ES-I3 (cell line): ENCODE results near the gene PARD3.
"Not testable (repeated sequence)": the region's sequence is repeated elsewhere in the genome, so short reads cannot be mapped to it uniquely, and the experiment has no call there.

Experiments
- H3K36me3 ChIP-seq: 2 replicates; pipeline ENCODE4 v1.6.1; 2013; ENCODE audit warnings: mild to moderate bottlenecking, low read length, control low read depth, moderate library complexity; ENCODE audit not compliant: insufficient read depth
- H3K4me1 ChIP-seq: 2 replicates; pipeline ENCODE4 v1.6.1; 2013; ENCODE audit warnings: mild to moderate bottlenecking, control low read depth, low read length; ENCODE audit not compliant: insufficient read depth
- H3K9ac ChIP-seq: 2 replicates; pipeline ENCODE4 v1.6.1; 2013; ENCODE audit warnings: low read depth, mild to moderate bottlenecking, low read length, moderate library complexity
- H3K9me3 ChIP-seq: 2 replicates; pipeline ENCODE4 v1.6.1; 2013; ENCODE audit warnings: mild to moderate bottlenecking, low read length, moderate library complexity; ENCODE audit not compliant: control insufficient read depth, insufficient read depth

The PARD3 gene

GRCh38 chr10:34370126-34370525 lies 445.0 kb downstream of the PARD3 start:
- no peak overlapping the region for H3K9ac ChIP-seq

DNA sequence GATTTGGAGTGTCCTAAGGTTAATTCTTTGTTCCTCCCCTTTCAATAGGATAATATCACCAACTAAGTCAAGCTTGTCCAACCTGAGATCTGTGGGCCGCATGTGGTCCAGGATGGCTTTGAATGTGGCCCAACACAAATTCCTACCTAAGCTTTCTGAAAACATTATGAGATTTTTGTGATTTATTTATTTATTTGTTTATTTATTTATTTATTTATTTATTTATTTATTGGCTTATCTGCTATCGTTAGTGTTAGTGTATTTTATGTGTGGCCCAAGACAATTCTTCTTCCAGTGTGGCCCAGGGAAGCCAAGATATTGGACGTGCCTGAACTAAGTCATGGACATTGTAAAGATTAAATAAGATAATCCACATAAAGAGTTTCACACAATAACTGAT lies 446.0 kb downstream of the PARD3 start:
- Histone ChIP-seq H3K9ac (no peak overlapping the region), H3K9me3 (no peaks in the 10 kb centered on the region), H3K4me1 (peaks cover 17% of the 10 kb centered on the region)

More at GRCh38 chr10:34370126-34370525, 445.0 kb downstream of the PARD3 start:
- H3K9me3 ChIP-seq, result no peaks in the 10 kb centered on the region
- H3K36me3 ChIP-seq, result no peaks in the 10 kb centered on the region
- peaks cover 17% of the 10 kb centered on the region for H3K4me1 ChIP-seq

GRCh38 chr10:34364253-34365037 lies 450.7 kb downstream of the PARD3 start:
- Histone ChIP-seq H3K36me3 (no peaks in the 10 kb centered on the region), H3K9ac (no peak overlapping the region), H3K4me1 (no peaks in the 10 kb centered on the region), H3K9me3 (no peaks in the 10 kb centered on the region)

More for the DNA sequence above, 446.0 kb downstream of the PARD3 start:
- no peaks in the 10 kb centered on the region for H3K36me3 ChIP-seq

GRCh38 chr10:34360984-34361383 lies 454.1 kb downstream of the PARD3 start:
- H3K4me1 ChIP-seq, result no peaks in the 10 kb centered on the region
- H3K9me3 ChIP-seq, result no peaks in the 10 kb centered on the region
- H3K36me3 ChIP-seq, result no peaks in the 10 kb centered on the region
- no peak overlapping the region for H3K9ac ChIP-seq

- H3K4me1 ChIP-seq, result no peaks in the 10 kb centered on the region
- no peak overlapping the region for H3K9ac ChIP-seq
- no peaks in the 10 kb centered on the region for H3K36me3 ChIP-seq
- no peaks in the 10 kb centered on the region for H3K9me3 ChIP-seq
Measured at GRCh38 chr10:34359435-34359813, 455.7 kb downstream of the PARD3 start.

DNA sequence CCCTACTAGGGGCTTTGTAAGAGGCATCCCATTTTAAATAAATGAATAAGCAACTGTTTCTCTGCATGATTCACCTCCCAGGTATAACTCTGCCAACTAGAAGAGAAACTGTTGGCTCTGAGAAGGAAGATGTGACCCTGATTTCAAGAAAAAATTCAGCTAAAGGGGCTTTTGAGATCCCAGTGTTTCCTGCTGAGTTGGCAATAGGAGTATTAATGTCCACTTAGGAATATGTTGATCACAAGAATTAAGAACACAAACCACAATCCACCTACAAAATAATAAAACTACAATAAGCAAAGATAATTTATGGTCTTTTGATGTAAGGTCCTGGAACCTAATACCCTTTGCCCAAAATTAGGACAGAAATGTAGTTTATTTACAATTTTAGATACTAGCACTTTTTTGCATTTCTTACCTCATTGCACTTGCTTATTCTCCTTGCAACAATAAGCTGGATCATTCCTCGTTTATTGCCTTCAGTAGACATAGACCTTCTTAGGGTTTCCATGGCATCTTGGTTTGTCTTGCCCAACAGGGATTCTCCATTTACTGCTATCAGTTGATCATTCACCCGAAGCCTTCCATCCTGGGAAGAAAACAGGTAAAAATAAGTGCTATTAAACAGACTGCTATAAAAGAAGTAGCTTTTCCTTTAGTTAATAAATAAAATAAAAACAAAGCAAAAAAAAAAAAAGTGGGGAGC lies 456.2 kb downstream of the PARD3 start:
- no peaks in the 10 kb centered on the region for H3K36me3 ChIP-seq
- no peaks in the 10 kb centered on the region for H3K4me1 ChIP-seq
- H3K9me3 ChIP-seq, result no peaks in the 10 kb centered on the region
- no peak overlapping the region for H3K9ac ChIP-seq

DNA sequence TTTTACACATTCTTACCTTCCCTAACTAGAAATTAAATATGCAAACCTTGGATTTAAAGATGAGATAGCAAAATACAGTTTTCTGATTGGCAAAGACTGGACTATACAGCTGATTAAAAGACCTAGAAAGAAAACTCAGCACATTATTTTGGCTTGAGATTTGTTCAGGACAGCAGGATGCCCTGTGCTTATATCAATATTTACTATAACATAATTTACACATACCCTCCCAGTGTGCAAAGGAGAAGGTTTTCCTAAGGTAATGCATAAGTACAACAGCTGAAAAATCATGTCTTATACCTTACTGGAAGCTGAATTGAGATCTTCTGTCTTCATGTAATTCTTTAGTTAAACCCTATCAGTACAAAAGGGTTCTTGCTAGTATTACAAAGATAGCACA lies 458.6 kb downstream of the PARD3 start:
- no peaks in the 10 kb centered on the region for H3K36me3 ChIP-seq
- no peaks in the 10 kb centered on the region for H3K9me3 ChIP-seq
- H3K9ac ChIP-seq, result no peak overlapping the region
- H3K4me1 ChIP-seq, result no peaks in the 10 kb centered on the region

DNA sequence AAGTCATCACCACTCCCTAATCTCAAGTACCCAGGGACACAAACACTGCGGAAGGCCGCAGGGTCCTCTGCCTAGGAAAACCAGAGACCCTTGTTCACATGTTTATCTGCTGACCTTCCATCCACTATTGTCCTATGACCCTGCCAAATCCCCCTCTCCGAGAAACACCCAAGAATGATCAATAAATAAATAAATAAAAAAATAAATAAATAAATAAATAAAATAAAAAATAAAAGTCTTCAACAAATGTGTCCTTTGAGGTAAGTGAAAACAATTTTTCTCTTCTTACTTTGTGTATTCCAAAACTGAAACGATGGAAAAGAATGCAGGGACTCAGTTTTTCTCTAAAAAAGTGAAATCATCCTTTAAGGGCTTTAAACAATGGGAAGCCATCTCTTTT lies 461.6 kb downstream of the PARD3 start:
- not testable (repeated sequence) for H3K9ac ChIP-seq, H3K36me3 ChIP-seq, H3K9me3 ChIP-seq, H3K4me1 ChIP-seq

DNA sequence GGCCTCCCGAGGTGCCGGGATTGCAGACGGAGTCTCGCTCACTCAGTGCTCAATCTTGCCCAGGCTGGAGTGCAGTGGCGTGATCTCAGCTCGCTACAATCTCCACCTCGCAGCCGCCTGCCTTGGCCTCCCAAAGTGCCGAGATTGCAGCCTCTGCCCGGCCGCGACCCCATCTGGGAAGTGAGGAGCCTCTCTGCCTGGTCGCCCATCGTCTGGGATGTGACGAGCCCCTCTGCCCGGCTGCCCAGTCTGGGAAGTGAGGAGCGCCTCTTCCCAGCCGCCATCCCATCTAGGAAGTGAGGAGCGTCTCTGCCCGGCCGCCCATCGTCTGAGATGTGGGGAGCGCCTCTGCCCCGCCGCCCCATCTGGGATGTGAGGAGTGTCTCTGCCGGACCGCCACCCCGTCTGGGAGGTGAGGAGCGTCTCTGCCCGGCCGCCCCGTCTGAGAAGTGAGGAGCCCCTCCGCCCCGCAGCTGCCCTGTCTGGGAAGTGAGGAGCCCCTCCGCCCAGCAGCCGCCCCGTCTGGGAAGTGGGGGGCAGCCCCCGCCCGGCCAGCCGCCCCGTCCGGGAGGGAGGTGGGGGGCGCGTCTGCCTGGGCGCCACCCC lies 462.4 kb downstream of the PARD3 start:
- not testable (repeated sequence) for H3K9me3 ChIP-seq, H3K4me1 ChIP-seq, H3K9ac ChIP-seq, H3K36me3 ChIP-seq

GRCh38 chr10:34351161-34351560 lies 463.9 kb downstream of the PARD3 start:
- Histone ChIP-seq H3K4me1 (no peaks in the 10 kb centered on the region; the same call in 1 of the 2 replicates), H3K9me3 (no peaks in the 10 kb centered on the region), H3K9ac (no peak overlapping the region), H3K36me3 (no peaks in the 10 kb centered on the region)

DNA sequence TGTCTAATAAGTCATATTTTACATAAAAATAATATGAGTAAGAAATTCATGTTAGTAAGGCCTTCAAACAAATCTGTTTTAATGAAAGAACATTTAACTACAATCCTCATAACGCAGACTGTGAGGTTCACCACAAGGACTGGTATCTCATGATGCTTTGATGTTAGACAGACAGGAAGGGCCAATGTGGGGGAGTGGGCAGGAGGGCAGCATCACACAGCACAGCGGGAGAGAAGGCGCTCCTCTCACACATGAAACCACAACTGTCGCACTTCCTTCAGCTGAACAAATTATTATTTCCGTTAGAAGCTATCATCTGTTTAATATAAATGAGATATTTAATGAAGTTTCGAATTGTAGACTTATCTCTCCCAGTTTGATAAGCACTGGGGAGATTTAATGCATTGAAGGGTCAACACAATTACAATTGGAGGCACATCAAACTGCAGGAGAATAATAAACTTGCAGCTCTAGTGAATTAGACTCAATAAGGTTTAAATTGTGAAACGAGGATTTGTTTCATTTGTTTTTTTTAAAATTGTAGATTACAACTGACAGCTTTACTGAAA lies 466.1 kb downstream of the PARD3 start:
- Histone ChIP-seq H3K9me3 (no peaks in the 10 kb centered on the region), H3K36me3 (no peaks in the 10 kb centered on the region), H3K4me1 (no peaks in the 10 kb centered on the region; the same call in 1 of the 2 replicates), H3K9ac (no peak overlapping the region)

DNA sequence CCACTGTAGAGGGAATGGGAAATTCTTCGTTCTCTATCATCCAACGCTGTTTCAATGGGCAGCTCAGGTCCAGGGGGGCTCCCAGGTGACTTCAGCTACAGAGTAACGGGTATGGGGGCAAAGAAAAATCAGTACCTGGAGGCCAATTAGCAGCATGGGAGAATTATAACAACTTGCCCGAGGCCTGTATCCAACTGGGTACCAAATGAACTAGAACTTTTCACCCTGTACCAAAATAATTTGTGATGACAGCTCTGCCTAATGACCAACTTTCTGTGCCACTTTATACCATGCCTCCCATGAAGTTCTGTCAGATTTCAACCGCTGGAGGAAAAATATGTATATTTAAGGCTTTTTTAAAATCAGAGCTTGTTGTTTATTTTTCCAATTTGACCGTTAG lies 467.1 kb downstream of the PARD3 start:
- Histone ChIP-seq H3K36me3 (no peaks in the 10 kb centered on the region), H3K4me1 (no peaks in the 10 kb centered on the region; the same call in 1 of the 2 replicates), H3K9ac (no peak overlapping the region), H3K9me3 (no peaks in the 10 kb centered on the region)

GRCh38 chr10:34347131-34347530 lies 468.0 kb downstream of the PARD3 start:
- no peaks in the 10 kb centered on the region for H3K36me3 ChIP-seq
- H3K9ac ChIP-seq, result no peak overlapping the region
- no peaks in the 10 kb centered on the region; the same call in 1 of the 2 replicates for H3K4me1 ChIP-seq
- H3K9me3 ChIP-seq, result no peaks in the 10 kb centered on the region

DNA sequence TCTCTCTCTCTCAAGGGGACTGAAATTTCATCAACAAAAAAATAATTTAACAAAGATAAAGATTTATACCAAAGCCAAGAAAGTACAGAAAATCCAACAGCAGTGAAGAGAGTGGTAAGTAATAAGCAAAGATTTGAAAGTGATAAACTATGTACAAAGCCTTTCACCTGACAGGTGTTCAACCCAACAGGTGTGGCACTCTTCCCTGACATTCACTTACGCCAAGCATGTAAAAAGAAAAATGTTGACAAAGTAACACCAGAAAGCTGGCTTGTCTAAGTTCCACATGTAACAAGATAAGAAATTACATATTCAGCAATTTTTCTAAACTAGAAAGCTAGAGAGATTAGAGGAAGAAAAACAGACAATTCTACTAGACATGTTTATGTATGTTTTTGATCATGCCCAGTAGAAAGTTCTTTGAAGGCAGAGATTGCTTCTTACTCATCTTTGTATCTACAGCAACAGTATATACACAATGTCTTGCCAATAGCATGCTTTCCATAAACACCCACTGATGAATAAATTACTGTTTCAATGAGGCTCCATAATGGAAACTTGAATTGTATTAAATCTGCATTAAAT lies 468.5 kb downstream of the PARD3 start:
- no peaks in the 10 kb centered on the region for H3K36me3 ChIP-seq

More for the DNA sequence above, 468.5 kb downstream of the PARD3 start:
- H3K9me3 ChIP-seq, result no peaks in the 10 kb centered on the region
- no peak overlapping the region for H3K9ac ChIP-seq
- H3K4me1 ChIP-seq, result no peaks in the 10 kb centered on the region; the same call in 1 of the 2 replicates
